Stimulated activated naive CD8-positive, alpha-beta T cell treated with anti-CD3 and anti-CD28 coated beads, Interleukin-15, amount 100 ng/mL, for 72 hours (primary cell): ENCODE measurements around the gene GRAP2.
"Not testable (repeated sequence)": the region's sequence is repeated elsewhere in the genome, so short reads cannot be mapped to it uniquely, and the experiment has no call there.

Experiments
- ATAC-seq: fragments of 150-1000 bp; cut with Tn5 transposase; 2 replicates; pipeline ENCODE4 v1.10.0; 2021; ENCODE audit warnings: mild to moderate bottlenecking, moderate library complexity
- DNase-seq, 2 donors: peaks; one replicate each; pipeline ENCODE4 v3.0.0; 2021 to 2022
- H3K27ac Mint-ChIP-seq, 2 donors: one replicate each; pipeline ENCODE4 v1.8.0; 2022; ENCODE audit warnings: mild to moderate bottlenecking in 2 of 2, mixed read lengths in 2 of 2, moderate library complexity in 2 of 2
- H3K27me3 Mint-ChIP-seq: one replicate; pipeline ENCODE4 v1.8.0; 2022; ENCODE audit warnings: mixed read lengths
- H3K4me1 Mint-ChIP-seq: one replicate; pipeline ENCODE4 v1.8.0; 2022; ENCODE audit warnings: mild to moderate bottlenecking, mixed read lengths
- H3K4me3 Mint-ChIP-seq, 2 donors: one replicate each; pipeline ENCODE4 v1.8.0; 2022; ENCODE audit warnings: mild to moderate bottlenecking in 2 of 2, mixed read lengths in 2 of 2, moderate library complexity in 1 of 2
- H3K9me3 Mint-ChIP-seq, 2 donors: one replicate each; pipeline ENCODE4 v1.8.0; 2022; ENCODE audit warnings: mixed read lengths in 2 of 2

Gene GRAP2

GRCh38 chr22:39980596-39980995, 79.7 kb downstream of the GRAP2 start:
- Mint-ChIP-seq H3K27ac (peak overlapping the region in 1 of 2 donors; percentile 22), H3K4me3 (no peak overlapping the region), H3K4me1 (peaks cover 41% of the 10 kb centered on the region), H3K27me3 (no peaks in the 10 kb centered on the region), H3K9me3 (no peaks in the 10 kb centered on the region)
- ATAC-seq (peak; percentile 19), DNase-seq (no peak)

GRCh38 chr22:39983346-39983745, 82.5 kb downstream of the GRAP2 start:
- Mint-ChIP-seq H3K27ac (peak overlapping the region in 1 of 2 donors; percentile 8), H3K27me3 (no peaks in the 10 kb centered on the region), H3K4me1 (peaks cover 52% of the 10 kb centered on the region), H3K4me3 (no peak overlapping the region), H3K9me3 (no peaks in the 10 kb centered on the region)
- ATAC-seq (no peak), DNase-seq (no peak)

- no peaks in the 10 kb centered on the region for H3K27me3 Mint-ChIP-seq
- H3K27ac Mint-ChIP-seq = peak overlapping the region in 1 of 2 donors; percentile 77
- DNase-seq (no peak), ATAC-seq (no peak)
- no peak overlapping the region for H3K4me3 Mint-ChIP-seq
- peaks cover 48% of the 10 kb centered on the region for H3K4me1 Mint-ChIP-seq
- H3K9me3 Mint-ChIP-seq = no peaks in the 10 kb centered on the region
Observed at GRCh38 chr22:39984006-39984405, 83.1 kb downstream of the GRAP2 start.

- Mint-ChIP-seq H3K27ac (no peak overlapping the region), H3K4me1 (peaks cover 40% of the 10 kb centered on the region), H3K27me3 (no peaks in the 10 kb centered on the region), H3K4me3 (no peak overlapping the region), H3K9me3 (no peaks in the 10 kb centered on the region)
- ATAC-seq (no peak), DNase-seq (no peak)
Observed at GRCh38 chr22:39984746-39985145, 83.9 kb downstream of the GRAP2 start.

GRCh38 chr22:39985383-39986035, 84.6 kb downstream of the GRAP2 start:
- H3K27me3 Mint-ChIP-seq = no peaks in the 10 kb centered on the region
- peak overlapping the region; percentile 16 to 24 for H3K4me3 Mint-ChIP-seq
- peak overlapping the region in 1 of 2 donors; percentile 78 for H3K27ac Mint-ChIP-seq
- DNase-seq (peak; percentile 42 to 51), ATAC-seq (peak; percentile 94)
- H3K9me3 Mint-ChIP-seq = no peaks in the 10 kb centered on the region
- peaks cover 33% of the 10 kb centered on the region for H3K4me1 Mint-ChIP-seq

GRCh38 chr22:39988386-39989114, 87.7 kb downstream of the GRAP2 start:
- H3K27ac Mint-ChIP-seq = peak overlapping the region in 1 of 2 donors; percentile 35
- peaks cover 29% of the 10 kb centered on the region for H3K4me1 Mint-ChIP-seq
- no peak overlapping the region for H3K4me3 Mint-ChIP-seq
- DNase-seq (no peak), ATAC-seq (no peak)
- H3K27me3 Mint-ChIP-seq = no peaks in the 10 kb centered on the region
- no peaks in the 10 kb centered on the region for H3K9me3 Mint-ChIP-seq

GRCh38 chr22:39989633-39990032, 88.7 kb downstream of the GRAP2 start:
- ATAC-seq (no peak), DNase-seq (no peak)
- H3K4me3 Mint-ChIP-seq = no peak overlapping the region
- H3K27me3 Mint-ChIP-seq = no peaks in the 10 kb centered on the region
- peaks cover 34% of the 10 kb centered on the region for H3K4me1 Mint-ChIP-seq
- no peak overlapping the region for H3K27ac Mint-ChIP-seq
- no peaks in the 10 kb centered on the region for H3K9me3 Mint-ChIP-seq

- Mint-ChIP-seq H3K4me1 (peaks cover 23% of the 10 kb centered on the region), H3K9me3 (no peaks in the 10 kb centered on the region), H3K27ac (no peak overlapping the region), H3K27me3 (no peaks in the 10 kb centered on the region), H3K4me3 (no peak overlapping the region)
- no peak for DNase-seq
- ATAC-seq = no peak
Observed at GRCh38 chr22:39990686-39991085, 89.8 kb downstream of the GRAP2 start.

- H3K9me3 Mint-ChIP-seq = no peaks in the 10 kb centered on the region
- peaks cover 23% of the 10 kb centered on the region for H3K4me1 Mint-ChIP-seq
- peaks cover 5% of the 10 kb centered on the region for H3K27me3 Mint-ChIP-seq
- no peak overlapping the region for H3K4me3 Mint-ChIP-seq
- DNase-seq (no peak), ATAC-seq (no peak)
- no peak overlapping the region for H3K27ac Mint-ChIP-seq
Observed at GRCh38 chr22:39991159-39991860, 90.4 kb downstream of the GRAP2 start.

- Mint-ChIP-seq H3K9me3 (no peaks in the 10 kb centered on the region), H3K4me3 (no peak overlapping the region), H3K27me3 (peaks cover 15% of the 10 kb centered on the region), H3K4me1 (peaks cover 26% of the 10 kb centered on the region), H3K27ac (no peak overlapping the region)
- ATAC-seq (no peak), DNase-seq (no peak)
Observed at GRCh38 chr22:39992088-39992826, 91.4 kb downstream of the GRAP2 start.

- H3K4me1 Mint-ChIP-seq = peaks cover 26% of the 10 kb centered on the region
- H3K27me3 Mint-ChIP-seq = peaks cover 21% of the 10 kb centered on the region
- H3K4me3 Mint-ChIP-seq, ATAC-seq, DNase-seq, H3K27ac Mint-ChIP-seq, H3K9me3 Mint-ChIP-seq: not testable (repeated sequence)
Observed at GRCh38 chr22:39992894-39993293, 92.0 kb downstream of the GRAP2 start.

- peaks cover 26% of the 10 kb centered on the region for H3K4me1 Mint-ChIP-seq
- H3K4me3 Mint-ChIP-seq = peak overlapping the region; percentile 68 to 71
- peak; percentile 36 to 58 for DNase-seq
- no peaks in the 10 kb centered on the region for H3K9me3 Mint-ChIP-seq
- peaks cover 23% of the 10 kb centered on the region for H3K27me3 Mint-ChIP-seq
- peak; percentile 78 for ATAC-seq
- peak overlapping the region; percentile 5 to 89 for H3K27ac Mint-ChIP-seq
Observed at GRCh38 chr22:39994041-39994565, 93.2 kb downstream of the GRAP2 start.

GRCh38 chr22:39994566-39995392, 93.9 kb downstream of the GRAP2 start, which contains the start of gene FAM83F:
FAM83F (plus strand) TSS chr22:39994954; CDS start chr22:39995043, 89 bp downstream.
- ATAC-seq = peak; percentile 78
- Mint-ChIP-seq H3K4me1 (peaks cover 26% of the 10 kb centered on the region), H3K27ac (peak within 1 kb of the TSS; percentile 5 to 89), H3K4me3 (peak within 1 kb of the TSS; percentile 68 to 71), H3K9me3 (no peaks in the 10 kb centered on the region), H3K27me3 (peaks cover 23% of the 10 kb centered on the region)
- peak; percentile 33 to 51 for DNase-seq
